Mononuclear cell (primary cell): ENCODE results near the gene ESR1. TPM values are rescaled to one million over a fixed set of nuclear protein-coding genes. Genes with fewer than 3 reads are reported as not detected.

Experiments
- H3K27me3 ChIP-seq: 2 replicates; pipeline ENCODE4 v1.6.0; 2011; ENCODE audit warnings: low read length, control low read depth; ENCODE audit not compliant: insufficient read depth
- H3K4me1 ChIP-seq: 2 replicates; pipeline ENCODE4 v1.5.1; 2011; ENCODE audit warnings: mild to moderate bottlenecking, low read length, control low read depth; ENCODE audit not compliant: insufficient read depth
- H3K4me3 ChIP-seq: 2 replicates; pipeline ENCODE4 v1.5.1; 2011; ENCODE audit warnings: mild to moderate bottlenecking, low read length, moderate library complexity
- H3K9me3 ChIP-seq: 2 replicates; pipeline ENCODE4 v1.5.1; 2011; ENCODE audit warnings: low read depth, mild to moderate bottlenecking, control low read depth, low read length
- total RNA-seq: library from RNA; depleted of rRNA; stranded (reverse); fragments of >200 nt; gene quantifications from one replicate; pipeline ENCODE4 v1.2.3, GENCODE V29; 2012

ESR1 gene
- total RNA-seq, 1 donor: 0.63 TPM

DNA sequence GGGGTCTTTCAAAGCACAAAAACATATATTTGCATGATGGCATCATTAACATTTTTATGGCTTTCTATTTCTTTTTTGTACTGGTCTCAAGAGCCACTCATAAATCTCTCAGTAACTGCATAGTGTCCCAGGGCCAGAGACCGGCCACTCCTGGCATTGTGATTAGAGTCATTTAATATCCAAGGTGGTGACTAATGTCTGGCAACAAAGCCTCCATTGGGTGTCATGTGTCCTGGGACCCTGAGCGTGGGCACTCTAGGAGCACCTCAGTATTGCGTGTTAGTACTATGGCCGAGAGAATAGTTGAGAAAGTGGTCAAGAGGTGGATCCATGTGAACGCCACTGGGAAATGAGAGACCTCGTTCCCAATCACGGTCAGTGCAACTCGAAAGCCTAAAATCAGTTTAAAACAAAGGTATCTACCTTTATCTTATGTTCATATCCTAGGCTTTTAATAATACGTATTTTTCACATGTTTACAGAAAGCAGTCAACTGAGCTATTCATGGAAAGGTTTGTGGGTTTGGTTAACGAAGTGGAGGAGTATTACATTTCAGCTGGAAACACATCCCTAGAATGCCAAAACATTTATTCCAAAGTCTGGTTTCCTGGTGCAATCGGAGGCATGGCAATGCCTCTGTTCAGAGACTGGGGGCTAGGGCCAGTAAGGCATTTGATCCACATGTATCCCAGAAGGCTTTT lies 2.7 kb upstream of the ESR1 start:
- Histone ChIP-seq H3K9me3 (no peaks in the 10 kb centered on the region), H3K4me1 (peaks cover 22% of the 10 kb centered on the region), H3K27me3 (peaks cover 41% of the 10 kb centered on the region), H3K4me3 (no peak overlapping the region)

DNA sequence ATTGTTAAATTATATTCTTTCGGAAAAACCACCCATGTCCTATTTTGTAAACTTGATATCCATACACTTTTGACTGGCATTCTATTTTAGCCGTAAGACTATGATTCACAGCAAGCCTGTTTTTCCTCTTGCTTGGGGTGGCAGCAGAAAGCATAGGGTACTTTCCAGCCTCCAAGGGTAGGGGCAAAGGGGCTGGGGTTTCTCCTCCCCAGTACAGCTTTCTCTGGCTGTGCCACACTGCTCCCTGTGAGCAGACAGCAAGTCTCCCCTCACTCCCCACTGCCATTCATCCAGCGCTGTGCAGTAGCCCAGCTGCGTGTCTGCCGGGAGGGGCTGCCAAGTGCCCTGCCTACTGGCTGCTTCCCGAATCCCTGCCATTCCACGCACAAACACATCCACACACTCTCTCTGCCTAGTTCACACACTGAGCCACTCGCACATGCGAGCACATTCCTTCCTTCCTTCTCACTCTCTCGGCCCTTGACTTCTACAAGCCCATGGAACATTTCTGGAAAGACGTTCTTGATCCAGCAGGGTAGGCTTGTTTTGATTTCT lies 2.1 kb upstream of the ESR1 start:
- no peak overlapping the region for H3K4me3 ChIP-seq

DNA sequence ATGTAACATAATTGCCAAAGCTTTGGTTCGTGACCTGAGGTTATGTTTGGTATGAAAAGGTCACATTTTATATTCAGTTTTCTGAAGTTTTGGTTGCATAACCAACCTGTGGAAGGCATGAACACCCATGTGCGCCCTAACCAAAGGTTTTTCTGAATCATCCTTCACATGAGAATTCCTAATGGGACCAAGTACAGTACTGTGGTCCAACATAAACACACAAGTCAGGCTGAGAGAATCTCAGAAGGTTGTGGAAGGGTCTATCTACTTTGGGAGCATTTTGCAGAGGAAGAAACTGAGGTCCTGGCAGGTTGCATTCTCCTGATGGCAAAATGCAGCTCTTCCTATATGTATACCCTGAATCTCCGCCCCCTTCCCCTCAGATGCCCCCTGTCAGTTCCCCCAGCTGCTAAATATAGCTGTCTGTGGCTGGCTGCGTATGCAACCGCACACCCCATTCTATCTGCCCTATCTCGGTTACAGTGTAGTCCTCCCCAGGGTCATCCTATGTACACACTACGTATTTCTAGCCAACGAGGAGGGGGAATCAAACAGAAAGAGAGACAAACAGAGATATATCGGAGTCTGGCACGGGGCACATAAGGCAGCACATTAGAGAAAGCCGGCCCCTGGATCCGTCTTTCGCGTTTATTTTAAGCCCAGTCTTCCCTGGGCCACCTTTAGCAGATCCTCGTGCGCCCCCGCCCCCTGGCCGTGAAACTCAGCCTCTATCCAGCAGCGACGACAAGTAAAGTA lies 547 bp upstream of the ESR1 start:
- Histone ChIP-seq H3K27me3 (peaks cover 61% of the 10 kb centered on the region), H3K4me1 (peaks cover 35% of the 10 kb centered on the region), H3K4me3 (no peak overlapping the region), H3K9me3 (no peaks in the 10 kb centered on the region)

More for the DNA sequence above, 2.1 kb upstream of the ESR1 start:
- Histone ChIP-seq H3K4me1 (peaks cover 25% of the 10 kb centered on the region), H3K9me3 (no peaks in the 10 kb centered on the region), H3K27me3 (peaks cover 47% of the 10 kb centered on the region)

DNA sequence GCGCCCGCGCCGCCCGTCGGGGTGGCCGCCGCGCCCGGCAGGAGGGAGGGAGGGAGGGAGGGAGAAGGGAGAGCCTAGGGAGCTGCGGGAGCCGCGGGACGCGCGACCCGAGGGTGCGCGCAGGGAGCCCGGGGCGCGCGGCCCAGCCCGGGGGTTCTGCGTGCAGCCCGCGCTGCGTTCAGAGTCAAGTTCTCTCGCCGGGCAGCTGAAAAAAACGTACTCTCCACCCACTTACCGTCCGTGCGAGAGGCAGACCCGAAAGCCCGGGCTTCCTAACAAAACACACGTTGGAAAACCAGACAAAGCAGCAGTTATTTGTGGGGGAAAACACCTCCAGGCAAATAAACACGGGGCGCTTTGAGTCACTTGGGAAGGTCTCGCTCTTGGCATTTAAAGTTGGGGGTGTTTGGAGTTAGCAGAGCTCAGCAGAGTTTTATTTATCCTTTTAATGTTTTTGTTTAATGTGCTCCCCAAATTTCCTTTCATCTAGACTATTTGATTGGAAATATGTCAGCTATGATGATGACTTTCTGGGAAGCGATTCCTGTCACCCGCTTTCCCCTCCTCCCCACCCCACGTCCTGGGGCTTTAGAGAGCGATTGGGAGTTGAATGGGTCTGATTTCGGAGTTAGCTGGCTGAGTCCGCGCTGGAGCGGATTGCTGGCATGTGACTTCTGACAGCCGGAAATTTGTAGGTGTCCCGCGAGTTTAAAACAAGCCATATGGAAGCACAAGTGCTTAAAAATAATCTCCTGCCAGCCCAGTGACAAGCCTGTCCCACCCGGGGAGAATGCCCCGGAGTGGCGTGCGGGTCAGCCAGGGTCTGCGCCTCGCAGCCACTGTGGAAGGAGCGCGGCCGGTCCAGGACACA lies 1.1 kb downstream of the ESR1 start:
- Histone ChIP-seq H3K9me3 (no peaks in the 10 kb centered on the region), H3K4me3 (no peak overlapping the region), H3K4me1 (peaks cover 35% of the 10 kb centered on the region), H3K27me3 (peaks cover 61% of the 10 kb centered on the region)

DNA sequence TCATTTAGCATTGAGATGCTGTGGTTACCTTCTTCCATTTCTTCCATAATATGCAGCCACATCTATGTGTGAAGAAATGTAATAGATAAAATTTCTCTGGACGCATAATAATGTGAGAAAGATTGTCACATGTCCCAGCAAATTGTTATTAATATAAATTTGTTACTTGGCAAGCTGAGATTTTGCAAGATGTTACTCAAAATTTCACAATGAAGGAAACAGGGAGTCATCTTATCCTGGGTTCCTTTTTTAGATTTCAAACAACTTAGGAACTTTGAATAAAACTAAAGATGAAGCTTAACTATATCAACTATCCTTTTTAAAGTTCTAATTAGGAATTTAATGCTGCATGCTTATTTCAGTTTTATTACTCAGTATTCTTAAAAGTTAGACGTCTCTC lies 3.6 kb downstream of the ESR1 start:
- Histone ChIP-seq H3K9me3 (no peaks in the 10 kb centered on the region), H3K27me3 (peaks cover 53% of the 10 kb centered on the region), H3K4me1 (peaks cover 35% of the 10 kb centered on the region), H3K4me3 (no peak overlapping the region)

DNA sequence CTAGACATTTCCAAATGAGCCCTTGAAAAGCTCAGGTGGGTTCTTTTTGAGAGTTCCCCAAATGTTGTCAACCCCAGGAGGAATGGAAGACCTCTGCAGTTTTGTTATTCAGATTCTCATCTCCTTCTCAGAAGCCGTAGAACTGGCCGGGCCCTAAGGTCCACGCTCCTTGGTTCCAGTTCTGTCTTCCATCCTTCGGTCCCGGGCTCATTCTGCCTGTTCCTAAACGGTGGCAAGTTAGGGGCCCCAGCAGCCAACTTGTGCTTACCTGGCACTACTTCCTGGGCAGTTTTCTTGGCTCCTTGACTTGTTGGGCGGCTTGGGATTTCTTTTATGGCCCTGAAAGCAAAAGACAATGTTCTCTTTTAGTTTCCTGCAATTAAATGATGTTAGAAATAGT lies 6.4 kb downstream of the ESR1 start:
- Histone ChIP-seq H3K4me1 (peaks cover 16% of the 10 kb centered on the region), H3K27me3 (peaks cover 33% of the 10 kb centered on the region), H3K4me3 (no peak overlapping the region), H3K9me3 (no peaks in the 10 kb centered on the region)

DNA sequence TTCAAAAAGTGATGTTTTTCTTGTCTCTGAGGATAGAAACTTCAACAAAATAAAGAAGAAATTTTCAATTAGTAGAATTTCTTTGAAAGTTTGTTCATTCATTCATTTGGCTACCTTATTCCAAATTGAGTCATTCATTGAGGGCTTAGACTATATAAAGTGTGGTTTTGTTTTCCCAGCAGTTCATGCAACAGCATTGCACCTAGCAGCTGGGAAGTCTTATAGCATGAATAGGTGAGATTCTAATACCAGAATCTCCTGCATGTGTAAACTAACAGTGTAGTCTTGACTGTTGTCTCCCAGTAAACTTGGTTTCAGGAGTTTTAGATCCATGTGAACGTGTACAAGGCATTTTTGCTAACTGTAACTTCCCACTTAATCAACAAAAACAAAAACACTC lies 7.1 kb downstream of the ESR1 start:
- Histone ChIP-seq H3K9me3 (no peaks in the 10 kb centered on the region), H3K27me3 (peaks cover 25% of the 10 kb centered on the region), H3K4me3 (no peak overlapping the region), H3K4me1 (peaks cover 13% of the 10 kb centered on the region)

DNA sequence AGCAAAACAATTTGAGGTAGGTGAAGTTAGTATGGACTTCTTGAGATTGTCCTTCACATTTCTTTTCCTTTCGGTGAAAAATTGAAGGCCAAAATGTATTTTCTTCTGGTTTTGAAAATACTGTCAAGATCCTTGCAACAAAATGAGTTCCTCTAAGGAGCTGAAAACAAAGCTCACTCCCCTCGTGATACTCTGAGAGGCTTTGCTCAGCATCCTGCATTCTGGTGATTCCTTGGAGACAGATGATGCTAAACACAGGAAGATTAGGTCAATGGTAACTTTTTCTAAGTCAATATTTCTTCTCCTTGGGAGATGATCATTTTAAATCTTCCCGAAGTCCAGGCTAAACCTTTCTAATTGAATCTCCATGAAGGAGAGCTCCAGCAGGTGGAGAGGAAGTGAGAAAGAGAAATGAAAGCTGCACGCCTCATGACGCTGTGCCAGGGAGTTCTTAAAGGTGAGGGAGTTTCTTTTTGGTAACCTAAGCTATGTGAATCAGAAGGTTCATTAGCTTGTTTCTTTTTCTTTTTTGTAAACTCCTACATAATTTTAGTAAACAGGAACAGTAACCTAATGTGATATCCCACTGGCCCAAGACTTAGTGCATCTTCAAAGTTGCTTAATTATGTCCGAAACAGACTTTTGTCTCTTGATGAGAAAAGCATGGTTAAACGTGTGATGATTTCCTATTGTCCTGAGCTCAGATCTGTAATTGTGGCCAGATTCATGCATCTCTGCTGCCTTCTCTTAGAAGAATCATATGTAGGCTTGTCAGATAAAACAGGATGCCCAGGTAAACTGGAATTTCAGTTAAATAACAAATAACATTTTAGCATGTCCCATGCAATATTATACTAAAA lies 15.0 kb downstream of the ESR1 start:
- Histone ChIP-seq H3K4me3 (no peak overlapping the region), H3K27me3 (no peaks in the 10 kb centered on the region), H3K4me1 (no peaks in the 10 kb centered on the region), H3K9me3 (no peaks in the 10 kb centered on the region)

DNA sequence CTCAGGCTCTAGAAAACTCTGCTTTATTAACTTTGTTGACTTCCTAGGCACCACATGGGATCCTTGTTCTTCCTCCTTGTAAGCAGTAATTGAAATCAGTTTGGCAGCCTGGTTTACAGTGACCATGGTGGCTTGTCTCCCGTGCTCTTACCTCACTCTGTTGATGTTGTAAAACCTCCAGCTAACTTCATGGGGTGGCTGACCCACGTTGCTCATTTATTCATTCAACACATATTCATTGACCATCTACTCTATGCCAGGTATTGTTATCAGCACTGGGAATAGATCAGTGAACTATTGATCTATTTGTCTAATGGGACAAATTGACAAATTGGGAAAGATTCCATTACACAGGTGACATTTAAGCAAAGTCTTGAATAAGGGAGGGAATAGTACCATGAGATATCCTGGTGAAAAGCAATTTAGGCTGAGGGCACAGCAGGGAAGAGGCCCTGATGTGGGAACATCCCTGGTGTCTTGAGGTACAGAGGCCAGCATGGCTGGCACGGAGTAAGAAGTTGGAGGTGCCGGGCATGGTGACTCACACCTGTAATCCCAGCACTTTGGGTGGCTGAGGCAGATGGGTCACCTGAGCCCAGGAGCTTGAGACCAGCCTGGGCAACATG lies 19.1 kb downstream of the ESR1 start:
- H3K4me3 ChIP-seq: no peak overlapping the region
- no peaks in the 10 kb centered on the region for H3K9me3 ChIP-seq
- no peaks in the 10 kb centered on the region for H3K4me1 ChIP-seq
- no peaks in the 10 kb centered on the region for H3K27me3 ChIP-seq

DNA sequence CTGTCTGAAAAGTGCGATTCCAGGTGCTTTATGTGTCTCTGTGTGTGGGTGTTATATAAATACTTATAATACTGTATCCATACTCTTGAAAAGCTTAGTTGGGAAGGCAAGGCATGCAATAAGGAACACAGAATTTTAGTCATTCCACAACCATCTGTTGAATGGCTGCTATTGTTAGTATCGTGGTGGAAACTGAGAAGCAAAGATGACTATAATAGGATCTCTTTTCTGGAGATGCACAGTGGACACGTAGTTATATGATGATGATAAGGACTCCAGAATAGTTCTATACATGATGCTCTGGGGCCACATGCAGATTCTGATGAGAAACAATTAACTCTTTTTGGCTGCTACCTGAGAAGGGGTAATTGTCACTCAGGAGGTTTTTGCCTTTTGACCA lies 25.2 kb downstream of the ESR1 start:
- no peaks in the 10 kb centered on the region for H3K4me1 ChIP-seq
- no peaks in the 10 kb centered on the region for H3K27me3 ChIP-seq
- H3K9me3 ChIP-seq: no peaks in the 10 kb centered on the region
- H3K4me3 ChIP-seq: no peak overlapping the region

DNA sequence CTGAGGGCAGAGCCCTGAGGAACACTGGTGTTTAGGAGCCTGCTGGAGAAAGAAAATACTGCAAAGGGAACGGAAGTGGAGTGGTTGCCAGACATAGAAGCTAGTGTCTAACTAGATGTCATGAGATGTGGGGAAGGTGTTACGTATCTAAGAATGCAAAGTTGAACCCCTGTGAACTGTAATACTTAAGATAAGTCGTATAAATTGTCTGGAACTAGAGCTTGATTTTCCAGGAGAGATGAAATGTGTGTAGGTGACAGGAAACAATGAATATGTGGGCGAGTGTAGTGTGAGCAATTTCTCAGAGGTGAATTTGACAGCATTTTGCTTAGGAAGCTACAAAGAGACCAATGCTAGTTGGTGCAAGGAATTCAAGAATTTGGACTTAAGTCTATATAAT lies 27.9 kb downstream of the ESR1 start:
- no peak overlapping the region for H3K4me3 ChIP-seq
- no peaks in the 10 kb centered on the region for H3K4me1 ChIP-seq
- no peaks in the 10 kb centered on the region for H3K27me3 ChIP-seq
- H3K9me3 ChIP-seq: no peaks in the 10 kb centered on the region

DNA sequence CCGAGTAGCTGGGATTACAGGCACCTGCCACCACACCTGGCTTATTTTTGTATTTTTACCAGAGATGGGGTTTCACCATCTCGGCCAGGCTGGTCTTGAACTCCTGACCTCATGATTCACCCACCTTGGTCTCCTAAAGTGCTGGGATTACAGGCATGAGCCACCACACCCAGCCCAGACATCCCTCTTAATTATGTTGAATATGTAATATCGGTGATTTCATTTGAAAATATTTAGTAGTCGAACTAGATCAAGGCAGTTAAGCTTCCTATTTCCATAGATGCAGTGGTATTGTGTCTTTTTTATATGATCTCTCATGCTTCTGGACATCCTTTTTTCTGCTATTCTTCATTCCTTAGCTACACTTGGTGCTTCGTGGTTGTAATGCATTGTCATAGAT lies 29.7 kb downstream of the ESR1 start:
- Histone ChIP-seq H3K4me1 (no peaks in the 10 kb centered on the region), H3K27me3 (no peaks in the 10 kb centered on the region), H3K4me3 (no peak overlapping the region), H3K9me3 (no peaks in the 10 kb centered on the region)

DNA sequence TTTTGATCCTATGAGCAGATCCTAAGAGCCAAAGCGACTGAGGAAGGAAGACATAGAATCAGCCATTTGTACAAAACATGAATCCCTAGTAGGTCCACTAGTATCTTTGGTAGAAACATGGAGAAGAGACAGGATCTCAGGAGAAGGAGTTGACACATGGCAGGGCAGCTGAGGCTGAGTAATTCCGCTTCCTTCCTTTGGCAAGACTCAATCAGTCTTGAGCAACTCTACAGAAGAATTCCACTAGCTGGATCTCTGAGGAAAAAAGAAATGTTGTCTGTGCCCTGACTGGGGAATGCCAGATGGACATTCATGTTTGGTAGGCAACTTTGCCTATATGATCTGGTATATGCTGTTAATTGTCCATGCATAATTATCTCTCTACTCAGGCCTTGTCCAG lies 35.3 kb downstream of the ESR1 start:
- no peaks in the 10 kb centered on the region for H3K4me1 ChIP-seq
- no peaks in the 10 kb centered on the region for H3K27me3 ChIP-seq
- H3K4me3 ChIP-seq: no peak overlapping the region
- no peaks in the 10 kb centered on the region for H3K9me3 ChIP-seq

DNA sequence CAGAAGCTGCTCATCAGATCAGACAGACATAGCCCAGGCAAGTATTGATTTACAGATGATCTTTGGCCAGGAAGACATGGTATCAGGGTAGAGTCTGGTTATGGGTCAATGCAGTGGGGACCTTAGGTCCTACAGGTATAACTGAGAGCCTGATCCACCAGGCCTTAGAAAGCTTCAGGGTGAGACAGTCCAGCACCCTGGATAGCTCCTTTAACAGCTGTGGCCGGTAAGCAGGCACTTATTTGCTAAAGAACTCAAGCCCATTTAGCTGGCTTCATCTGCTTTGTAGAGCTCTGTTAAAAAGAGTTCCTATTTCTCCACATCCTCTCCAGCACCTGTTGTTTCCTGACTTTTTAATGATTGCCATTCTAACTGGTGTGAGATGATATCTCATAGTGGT lies 39.6 kb downstream of the ESR1 start:
- Histone ChIP-seq H3K9me3 (no peaks in the 10 kb centered on the region), H3K4me1 (no peaks in the 10 kb centered on the region), H3K27me3 (no peaks in the 10 kb centered on the region), H3K4me3 (no peak overlapping the region)
